IPS-15b (cell line): ENCODE results near the gene NAT8L.
A peak's percentile ranks its signal among the peaks of the same experiment; 100 is the strongest.

ENCODE experiments used
- H3K27me3 ChIP-seq: one replicate; pipeline ENCODE4 v1.6.1; 2013; ENCODE audit warnings: low read length; ENCODE audit not compliant: control insufficient read depth, insufficient read depth
- H3K36me3 ChIP-seq: one replicate; pipeline ENCODE4 v1.6.1; 2013; ENCODE audit warnings: low read length; ENCODE audit not compliant: control insufficient read depth, insufficient read depth
- H3K4me1 ChIP-seq: one replicate; pipeline ENCODE4 v1.6.1; 2013; ENCODE audit warnings: mild to moderate bottlenecking, low read length; ENCODE audit not compliant: control insufficient read depth, insufficient read depth
- H3K4me3 ChIP-seq: one replicate; pipeline ENCODE4 v1.5.1; 2013; ENCODE audit warnings: low read depth, low read length
- H3K9ac ChIP-seq: one replicate; pipeline ENCODE4 v1.6.1; 2013; ENCODE audit warnings: low read depth, mild to moderate bottlenecking, low read length
- H3K9me3 ChIP-seq: one replicate; pipeline ENCODE4 v1.6.1; 2013; ENCODE audit warnings: mild to moderate bottlenecking, low read length; ENCODE audit not compliant: control insufficient read depth, insufficient read depth

NAT8L gene

DNA sequence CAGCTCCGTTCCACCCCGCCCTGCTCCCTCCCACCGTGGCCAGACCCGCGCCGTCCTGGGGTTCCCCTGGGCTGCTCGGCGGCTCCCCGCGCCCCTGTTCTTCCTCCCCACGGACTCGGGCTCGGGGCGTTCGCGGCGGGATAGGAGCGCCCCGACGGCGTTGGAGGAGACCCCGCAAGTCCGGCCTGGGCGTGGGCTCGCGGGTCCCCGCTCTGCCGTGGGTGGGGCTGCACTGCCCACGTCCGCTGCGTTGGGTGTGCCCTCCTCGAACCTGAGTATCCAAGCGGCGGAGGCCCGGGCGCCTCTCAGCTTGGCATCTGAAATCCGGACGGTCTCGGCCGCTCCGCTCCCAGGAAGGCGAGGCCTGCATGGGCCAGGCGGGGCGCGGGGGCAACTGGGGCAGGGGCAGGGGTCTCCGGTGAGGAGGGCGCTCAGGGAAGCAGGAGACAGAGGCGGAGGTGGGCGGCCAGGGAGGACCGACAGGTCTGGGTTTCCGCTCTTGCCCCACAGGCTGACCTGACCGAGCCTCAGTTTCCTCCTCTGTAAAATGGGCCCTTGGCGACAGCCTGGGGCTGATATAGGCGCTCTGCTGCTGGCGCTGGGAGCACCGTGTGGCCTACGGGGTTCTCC, 12.0 kb upstream of the NAT8L start:
- Histone ChIP-seq H3K9me3 (no peaks in the 10 kb centered on the region), H3K36me3 (no peaks in the 10 kb centered on the region), H3K4me1 (peaks cover 3% of the 10 kb centered on the region), H3K9ac (no peak overlapping the region), H3K27me3 (peaks cover 28% of the 10 kb centered on the region), H3K4me3 (no peak overlapping the region)

DNA sequence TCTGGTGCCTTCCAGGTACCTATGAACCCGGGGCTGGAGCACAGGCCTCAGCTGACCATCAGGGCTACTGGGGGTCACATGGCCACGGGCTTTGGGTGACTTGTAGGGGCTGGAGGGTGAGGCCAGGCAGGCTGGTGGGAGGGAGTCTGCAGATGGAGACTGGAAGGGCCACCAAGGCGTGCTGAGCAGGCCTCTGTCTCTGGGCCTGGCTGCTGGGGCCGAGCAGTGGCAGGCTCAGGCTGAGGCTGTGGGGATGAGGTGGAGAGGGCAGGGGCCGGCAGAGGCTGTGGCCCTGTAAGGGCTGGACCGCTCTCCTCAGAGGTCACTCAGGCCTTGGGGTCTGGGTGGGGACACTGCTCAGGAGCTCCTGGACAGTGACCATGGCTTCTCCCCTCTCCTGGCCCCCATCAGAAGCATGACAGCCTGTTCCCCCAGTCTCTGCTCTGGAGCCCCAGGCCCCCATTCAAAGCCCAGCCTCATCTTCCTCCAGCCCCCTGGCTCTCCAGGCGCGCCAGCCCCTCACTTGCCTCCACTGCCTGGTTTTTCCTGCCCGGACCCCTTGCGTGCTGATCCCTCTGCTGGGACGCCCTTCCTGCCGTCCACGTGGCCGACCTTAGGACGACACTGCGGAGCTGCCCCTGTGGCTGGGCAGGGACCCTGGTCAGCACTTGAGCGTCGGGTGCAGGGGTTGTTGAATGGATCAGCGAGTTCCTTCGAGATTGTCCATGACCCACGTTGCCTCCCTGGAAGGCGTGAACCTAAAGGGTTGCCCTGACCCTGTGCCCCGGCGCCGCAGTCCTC, 11.1 kb upstream of the NAT8L start:
- H3K27me3 ChIP-seq, result peaks cover 26% of the 10 kb centered on the region
- H3K4me1 ChIP-seq, result peaks cover 3% of the 10 kb centered on the region
- no peak overlapping the region for H3K9ac ChIP-seq
- H3K36me3 ChIP-seq, result no peaks in the 10 kb centered on the region
- H3K4me3 ChIP-seq, result no peak overlapping the region
- no peaks in the 10 kb centered on the region for H3K9me3 ChIP-seq

DNA sequence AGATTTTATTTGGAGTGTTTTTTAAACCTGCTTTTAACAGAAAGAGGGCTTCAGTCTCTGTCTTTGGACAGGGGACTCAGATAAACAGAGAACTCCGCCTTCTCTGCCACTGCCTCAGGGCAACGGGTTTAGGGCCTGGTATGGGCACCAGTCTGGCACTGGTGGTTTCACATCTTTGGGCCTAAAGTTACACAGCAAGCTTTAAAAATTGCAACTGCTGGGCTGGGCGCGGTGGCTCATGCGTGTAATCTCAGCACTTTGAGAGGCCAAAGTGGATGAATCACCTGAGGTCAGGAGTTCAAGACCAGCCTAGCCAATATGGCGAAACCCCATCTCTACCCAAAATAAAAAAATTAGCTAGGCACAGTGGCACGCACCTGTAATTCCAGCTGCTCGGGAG, 10.3 kb upstream of the NAT8L start:
- Histone ChIP-seq H3K27me3 (peaks cover 19% of the 10 kb centered on the region), H3K36me3 (no peaks in the 10 kb centered on the region), H3K9ac (no peak overlapping the region), H3K4me1 (peaks cover 3% of the 10 kb centered on the region), H3K4me3 (no peak overlapping the region), H3K9me3 (no peaks in the 10 kb centered on the region)

DNA sequence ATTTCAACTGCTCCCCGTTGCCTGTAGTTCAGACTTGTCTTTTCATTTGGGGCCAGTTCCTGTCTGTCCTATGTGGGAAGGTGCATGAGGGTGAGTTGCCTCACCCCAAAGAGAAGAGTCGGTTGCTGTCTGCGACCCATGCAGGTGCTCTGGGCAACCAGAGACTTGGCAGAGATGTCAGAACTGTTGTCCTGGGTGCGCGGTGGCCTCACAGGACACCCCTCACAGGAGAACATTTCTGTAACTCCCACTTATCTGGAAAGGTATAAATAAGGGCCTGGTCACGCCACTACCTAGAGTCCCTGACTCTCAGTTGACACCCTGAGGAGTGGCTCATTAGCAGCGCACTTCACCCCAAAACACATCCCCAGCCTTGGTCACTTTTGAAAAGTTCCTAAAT, 9.7 kb upstream of the NAT8L start:
- Histone ChIP-seq H3K4me3 (no peak overlapping the region), H3K9me3 (no peaks in the 10 kb centered on the region), H3K36me3 (no peaks in the 10 kb centered on the region), H3K9ac (no peak overlapping the region), H3K4me1 (peaks cover 3% of the 10 kb centered on the region), H3K27me3 (peaks cover 19% of the 10 kb centered on the region)

DNA sequence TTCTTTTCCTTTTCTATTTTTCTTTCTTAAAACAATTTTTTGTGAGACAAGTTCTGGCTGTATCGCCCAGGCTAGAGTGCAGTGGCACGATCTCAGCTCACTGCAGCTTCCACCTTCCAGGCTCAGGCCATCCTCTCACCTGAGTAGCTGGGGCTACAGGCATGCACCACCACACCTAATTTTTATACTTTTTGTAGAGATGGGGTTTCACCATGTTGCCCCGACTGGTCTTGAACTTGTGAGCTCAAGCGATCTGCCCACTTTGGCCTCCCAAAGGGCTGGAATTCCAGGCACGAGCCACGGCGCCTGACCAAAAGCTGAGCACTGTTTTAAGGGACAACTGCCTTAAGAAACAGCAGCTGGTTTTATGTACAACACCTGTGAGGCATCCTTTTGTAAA, 9.3 kb upstream of the NAT8L start:
- Histone ChIP-seq H3K27me3 (peaks cover 18% of the 10 kb centered on the region), H3K9me3 (no peaks in the 10 kb centered on the region), H3K4me3 (no peak overlapping the region), H3K4me1 (peaks cover 3% of the 10 kb centered on the region), H3K9ac (no peak overlapping the region), H3K36me3 (no peaks in the 10 kb centered on the region)

DNA sequence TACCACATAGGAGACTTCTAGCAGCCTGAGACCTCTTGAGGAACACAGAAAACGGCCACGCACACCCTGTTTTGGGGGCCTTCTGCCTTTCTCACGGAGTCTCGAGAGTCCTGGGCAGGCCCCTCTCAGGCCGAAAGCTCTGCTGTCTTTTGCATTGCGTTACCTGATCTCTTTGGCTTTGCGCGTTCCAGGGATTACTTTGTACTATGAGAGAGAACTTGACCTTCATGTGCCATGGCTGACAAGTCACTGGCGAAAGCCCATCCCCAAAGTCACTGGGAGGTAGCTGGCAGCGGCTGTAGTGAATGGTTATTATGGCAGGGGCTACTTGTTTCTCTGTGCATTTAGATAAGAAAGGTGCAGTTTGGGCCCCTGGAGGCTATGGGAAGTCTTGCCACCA, 8.0 kb upstream of the NAT8L start:
- H3K4me3 ChIP-seq, result no peak overlapping the region
- H3K4me1 ChIP-seq, result peaks cover 3% of the 10 kb centered on the region
- H3K9ac ChIP-seq, result no peak overlapping the region
- no peaks in the 10 kb centered on the region for H3K36me3 ChIP-seq
- peaks cover 14% of the 10 kb centered on the region for H3K27me3 ChIP-seq
- H3K9me3 ChIP-seq, result no peaks in the 10 kb centered on the region

DNA sequence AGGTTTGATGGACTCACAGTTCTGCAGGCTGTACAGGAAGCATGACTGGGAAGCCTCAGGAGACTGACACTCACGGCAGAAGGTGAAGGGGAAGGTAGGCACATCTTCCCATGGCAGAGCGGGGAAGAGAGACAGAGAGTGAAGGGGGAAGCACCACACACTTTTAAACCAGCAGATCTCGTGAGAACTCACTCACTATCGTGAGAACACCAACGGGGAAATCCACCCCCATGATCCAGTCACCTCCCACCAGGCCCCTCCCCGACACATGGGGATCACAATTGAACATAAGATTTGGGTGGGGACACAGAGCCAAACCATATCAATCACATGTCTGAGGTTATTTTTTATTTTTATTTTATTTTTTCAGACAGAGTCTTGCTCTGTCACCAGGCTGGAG, 4.9 kb upstream of the NAT8L start:
- no peak overlapping the region for H3K9ac ChIP-seq
- no peaks in the 10 kb centered on the region for H3K36me3 ChIP-seq
- peaks cover 26% of the 10 kb centered on the region for H3K27me3 ChIP-seq
- no peak overlapping the region for H3K4me3 ChIP-seq
- H3K4me1 ChIP-seq, result peaks cover 3% of the 10 kb centered on the region
- no peaks in the 10 kb centered on the region for H3K9me3 ChIP-seq

DNA sequence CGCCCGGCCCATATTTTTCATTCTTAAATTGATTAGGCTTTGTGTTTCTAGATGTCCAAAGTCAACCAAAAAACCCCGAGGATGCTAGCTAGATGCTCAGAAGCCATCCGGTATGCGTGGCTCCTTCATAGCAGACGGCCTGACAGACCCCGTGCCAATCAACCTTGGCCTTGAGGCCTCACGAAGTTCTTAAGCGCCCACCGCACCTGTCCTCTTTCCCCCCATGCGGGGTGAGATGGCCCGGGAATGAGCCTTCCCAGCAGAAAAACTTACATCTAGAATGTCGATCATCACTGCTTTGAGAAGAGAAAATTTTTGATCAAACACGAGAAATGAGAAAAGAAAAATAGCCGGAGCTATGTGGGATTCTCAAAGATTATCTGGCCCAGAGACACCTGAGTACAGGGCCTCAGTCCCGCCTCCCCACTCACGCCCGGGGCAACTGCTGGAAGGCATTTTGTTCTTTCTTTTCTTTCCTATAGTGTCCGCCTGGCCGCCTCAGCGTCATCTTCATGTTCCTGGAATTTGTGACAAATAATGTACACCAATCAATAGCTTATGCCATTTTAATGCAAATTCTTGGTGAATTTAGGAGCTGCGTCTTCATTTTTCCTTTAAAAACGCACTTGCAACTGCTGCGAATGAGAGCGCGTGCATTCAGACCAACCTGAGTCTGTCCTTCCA, 1.6 kb upstream of the NAT8L start:
- peaks cover 28% of the 10 kb centered on the region for H3K27me3 ChIP-seq
- no peaks in the 10 kb centered on the region for H3K36me3 ChIP-seq
- no peaks in the 10 kb centered on the region for H3K4me1 ChIP-seq
- H3K9me3 ChIP-seq, result no peaks in the 10 kb centered on the region
- no peak overlapping the region for H3K9ac ChIP-seq
- no peak overlapping the region for H3K4me3 ChIP-seq

DNA sequence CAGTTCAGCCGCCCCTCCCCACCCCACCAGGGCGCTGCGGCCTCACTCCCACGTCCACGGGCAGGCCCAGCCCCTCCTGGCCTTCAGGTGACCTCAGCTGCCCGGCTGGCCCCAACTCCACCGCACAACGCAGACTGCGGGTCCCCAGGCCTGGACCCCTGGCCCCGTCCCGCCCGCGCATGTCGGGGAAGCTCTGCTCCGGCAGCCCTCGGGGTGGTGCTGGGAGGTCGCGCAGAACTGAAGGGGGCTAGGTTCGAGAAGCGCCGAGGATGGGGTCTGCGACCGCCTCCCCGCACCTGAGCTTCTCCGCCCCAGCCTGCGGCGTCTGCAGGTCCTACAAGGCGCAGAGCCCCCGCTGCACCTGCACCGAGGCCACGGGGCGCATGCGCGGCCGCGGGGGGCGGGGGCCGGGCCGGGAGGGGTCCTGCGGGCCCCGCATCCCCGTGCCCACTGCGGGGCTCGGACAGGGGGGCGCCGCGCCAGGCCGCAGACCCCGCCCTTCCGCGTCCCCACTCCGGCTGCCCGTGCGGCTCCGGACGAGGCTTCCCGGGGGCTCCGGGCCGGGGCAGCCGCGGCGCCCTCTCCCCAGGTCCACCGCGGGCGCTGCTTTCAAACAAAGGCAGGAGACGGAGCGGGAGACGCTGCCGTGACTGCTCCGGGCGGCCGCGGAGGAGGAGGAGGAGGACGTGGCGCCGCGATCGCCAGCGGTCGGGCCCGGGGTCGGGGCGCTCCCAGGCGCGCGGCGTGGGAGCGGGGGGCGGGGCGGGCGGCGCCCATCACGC, 672 bp upstream of the NAT8L start:
- Histone ChIP-seq H3K27me3 (peaks cover 27% of the 10 kb centered on the region), H3K9ac (no peak overlapping the region), H3K4me3 (peak overlapping the region; percentile 55), H3K9me3 (no peaks in the 10 kb centered on the region), H3K4me1 (no peaks in the 10 kb centered on the region), H3K36me3 (no peaks in the 10 kb centered on the region)

DNA sequence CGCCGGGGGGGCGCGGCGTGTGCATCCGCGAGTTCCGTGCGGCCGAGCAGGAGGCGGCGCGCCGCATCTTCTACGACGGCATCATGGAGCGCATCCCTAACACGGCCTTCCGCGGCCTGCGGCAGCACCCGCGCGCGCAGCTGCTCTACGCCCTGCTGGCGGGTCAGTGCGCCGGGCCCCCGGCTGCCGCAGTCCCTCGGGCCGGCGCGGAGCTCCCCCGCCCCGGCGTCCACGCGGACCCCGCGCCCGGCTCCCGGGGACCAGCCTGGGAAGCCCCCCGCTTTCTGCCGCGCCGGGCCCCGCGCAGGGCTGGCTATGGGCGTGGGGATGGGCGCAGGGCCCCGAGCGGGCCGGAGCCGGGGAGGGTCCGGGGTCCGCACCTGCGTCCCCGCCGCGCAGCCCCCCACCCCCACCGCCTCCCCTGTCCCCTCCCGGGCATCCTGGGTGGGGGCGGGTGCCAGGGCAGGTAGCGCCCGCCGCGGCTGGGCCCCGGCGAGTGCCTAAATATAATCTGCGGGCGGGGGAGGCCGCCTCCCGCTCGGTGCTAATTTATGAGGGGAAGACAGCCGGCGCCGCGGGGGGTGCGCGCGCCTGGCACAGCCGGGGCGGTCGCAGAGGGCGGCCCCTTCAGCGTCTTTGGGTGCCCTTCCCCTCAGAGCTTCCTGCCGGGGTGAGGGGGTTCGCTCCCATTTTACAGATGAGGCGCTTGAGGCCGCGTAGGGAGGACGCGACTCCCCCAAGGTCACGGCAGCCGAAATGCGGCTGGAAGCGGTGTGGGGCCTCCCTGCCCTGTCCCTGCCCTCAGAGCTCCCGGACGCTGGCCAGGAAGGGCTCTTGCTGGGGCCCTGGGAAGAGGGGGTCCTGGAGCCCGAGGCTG, 837 bp downstream of the NAT8L start:
- Histone ChIP-seq H3K9ac (no peak overlapping the region), H3K27me3 (peaks cover 27% of the 10 kb centered on the region)

More for the DNA sequence above, 837 bp downstream of the NAT8L start:
- Histone ChIP-seq H3K4me3 (peak overlapping the region; percentile 48), H3K9me3 (no peaks in the 10 kb centered on the region), H3K36me3 (no peaks in the 10 kb centered on the region), H3K4me1 (no peaks in the 10 kb centered on the region)
